Esophagus muscularis mucosa (tissue), 4 donors: ENCODE results near the gene TMEM238L. TPM values are rescaled to one million over a fixed set of nuclear protein-coding genes. Genes with fewer than 3 reads are reported as not detected.

Source experiments
- DNase-seq: peaks from one replicate; pipeline ENCODE4 v3.0.0-alpha.2; 2017; ENCODE audit errors: extremely low spot score
- H3K27ac ChIP-seq, 4 donors: fragments of 200-600 bp; sonication (generic); replicated peaks in 1 of 4; 1 replicate in 3 of 4; 2 replicates in 1 of 4; pipeline ENCODE4 v1.5.1; 2016 to 2019; ENCODE audit warnings: mild to moderate bottlenecking in 1 of 4
- H3K27me3 ChIP-seq, 4 donors: fragments of 200-600 bp; sonication (generic); one replicate each; pipeline versions ENCODE4 v1.5.1 to v1.6.0; 2016 to 2019
- H3K36me3 ChIP-seq, 4 donors: fragments of 200-600 bp; sonication (generic); one replicate each; pipeline ENCODE4 v1.5.1; 2016 to 2019
- H3K4me1 ChIP-seq, 4 donors: fragments of 200-600 bp; sonication (generic); one replicate each; pipeline ENCODE4 v1.5.1; 2016 to 2019
- H3K4me3 ChIP-seq, 4 donors: fragments of 200-600 bp; sonication (generic); 1 replicate in 2 of 4; 2 replicates in 2 of 4; pipeline ENCODE4 v1.5.1; 2016 to 2019; ENCODE audit warnings: mild to moderate bottlenecking in 4 of 4, moderate library complexity in 1 of 4
- H3K9me3 ChIP-seq, 4 donors: fragments of 200-600 bp; sonication (generic); 1 replicate in 3 of 4; 2 replicates in 1 of 4; pipeline ENCODE4 v1.5.1; 2016 to 2019
- CTCF ChIP-seq, 3 experiments: fragments of 200-600 bp in 2 of 3; fragments of 450-650 bp in 1 of 3; sonication (generic) in 2 of 3; IDR thresholded peaks; one replicate each; pipeline ENCODE4 v1.5.1; 2017 to 2019; ENCODE audit warnings: antibody characterized with exemption in 3 of 3, mild to moderate bottlenecking in 2 of 3, moderate library complexity in 1 of 3
- EP300 ChIP-seq: sonication (generic); formaldehyde crosslinking; IDR thresholded peaks from one replicate; pipeline ENCODE4 v1.6.1; 2017; ENCODE audit warnings: antibody characterized with exemption
- POLR2A ChIP-seq: fragments of 450-650 bp; IDR thresholded peaks from one replicate; pipeline ENCODE4 v1.6.1; 2017; ENCODE audit warnings: antibody characterized with exemption, moderate library complexity, mild to moderate bottlenecking, low read depth
- POLR2AphosphoS5 ChIP-seq, 2 donors: sonication (generic); formaldehyde crosslinking; IDR thresholded peaks; one replicate each; pipeline ENCODE4 v1.6.1; 2017; ENCODE audit warnings: antibody characterized with exemption in 2 of 2
- WGBS: methylation state at CpG from one replicate; pipeline ENCODE4 v1.1.5; 2018; 5-methylcytosine and 5-hydroxymethylcytosine counted together
- intact Hi-C: fragments of 100-400 bp; cut with DNase I; formaldehyde crosslinking; loops from one replicate; pipeline ENCODE4 v1.15.1; 2023
- total RNA-seq, 4 donors: library from RNA; depleted of rRNA; stranded (reverse); fragments of >200 nt; gene quantifications; one replicate each; pipeline versions ENCODE4 v1.1.0 to v1.2.1, GENCODE V29; 2016

The TMEM238L gene
- total RNA-seq, 4 donors from 2014 or later, result not detected

- intact Hi-C loops, result no loop called here
- WGBS, result 90% methylated on average over 2 of the region's 2 CpGs
- no peaks in the 10 kb centered on the region for H3K27me3 ChIP-seq
- H3K9me3 ChIP-seq, result peaks cover 0 to 11% (median 0%) of the 10 kb centered on the region in 4 donors
- no peak for DNase-seq
- TF ChIP-seq POLR2A, result no peak
- TF ChIP-seq CTCF (IDR thresholded peaks at IDR 0.05), result no peak
- TF ChIP-seq POLR2AphosphoS5 (IDR thresholded peaks at IDR 0.05), result no peak
- no peak for TF ChIP-seq EP300
- H3K4me3 ChIP-seq, result no peak overlapping the region
- H3K4me1 ChIP-seq, result no peaks in the 10 kb centered on the region
- H3K36me3 ChIP-seq, result no peaks in the 10 kb centered on the region
- H3K27ac ChIP-seq, result no peak overlapping the region
These were observed 24.3 kb downstream of the TMEM238L start for GRCh38 chr17:10779609-10780008.

GRCh38 chr17:10777890-10778289 lies 26.0 kb downstream of the TMEM238L start:
- intact Hi-C loops, result no loop called here
- DNase-seq, result no peak
- Histone ChIP-seq H3K27ac (no peak overlapping the region), H3K4me3 (no peak overlapping the region), H3K9me3 (peaks cover 0 to 7% (median 0%) of the 10 kb centered on the region in 4 donors), H3K36me3 (no peaks in the 10 kb centered on the region), H3K27me3 (no peaks in the 10 kb centered on the region), H3K4me1 (no peaks in the 10 kb centered on the region)
- 88% methylated on average over 4 of the region's 6 CpGs for WGBS
- TF ChIP-seq CTCF (IDR thresholded peaks at IDR 0.05), result no peak
- TF ChIP-seq POLR2AphosphoS5 (IDR thresholded peaks at IDR 0.05), result no peak
- TF ChIP-seq POLR2A, result no peak
- no peak for TF ChIP-seq EP300

GRCh38 chr17:10777131-10777807 lies 26.6 kb downstream of the TMEM238L start:
- WGBS, result 91% methylated on average over 11 of the region's 11 CpGs
- no peak overlapping the region for H3K27ac ChIP-seq
- H3K27me3 ChIP-seq, result no peaks in the 10 kb centered on the region
- no peak overlapping the region for H3K4me3 ChIP-seq
- DNase-seq, result no peak
- TF ChIP-seq EP300, result no peak
- no peak for TF ChIP-seq POLR2AphosphoS5 (IDR thresholded peaks at IDR 0.05)
- TF ChIP-seq CTCF (IDR thresholded peaks at IDR 0.05), result no peak
- no peak for TF ChIP-seq POLR2A
- no peaks in the 10 kb centered on the region for H3K4me1 ChIP-seq
- no peaks in the 10 kb centered on the region for H3K36me3 ChIP-seq
- intact Hi-C loops, result no loop called here
- peaks cover 0 to 3% (median 1%) of the 10 kb centered on the region in 4 donors for H3K9me3 ChIP-seq

- peaks cover 0 to 7% (median 1%) of the 10 kb centered on the region in 4 donors for H3K9me3 ChIP-seq
- H3K4me3 ChIP-seq, result no peak overlapping the region
- intact Hi-C loops, result no loop called here
- DNase-seq, result no peak
- H3K27ac ChIP-seq, result no peak overlapping the region
- WGBS, result 54% methylated on average over 2 of the region's 2 CpGs
- H3K36me3 ChIP-seq, result no peaks in the 10 kb centered on the region
- TF ChIP-seq POLR2AphosphoS5 (IDR thresholded peaks at IDR 0.05) (no peak), CTCF (IDR thresholded peaks at IDR 0.05) (no peak), POLR2A (no peak), EP300 (no peak)
- H3K4me1 ChIP-seq, result no peaks in the 10 kb centered on the region
- no peaks in the 10 kb centered on the region for H3K27me3 ChIP-seq
These were observed 27.5 kb downstream of the TMEM238L start for GRCh38 chr17:10776381-10776780.
